CMK (cell line): ENCODE results near the gene POLA2.
"Not testable (repeated sequence)": the region's sequence is repeated elsewhere in the genome, so short reads cannot be mapped to it uniquely, and the experiment has no call there.

ENCODE experiments used
- DNase-seq: peaks from one replicate; pipeline ENCODE4 v3.0.0-alpha.2; 2010; ENCODE audit warnings: low read depth

Gene POLA2, protein sequence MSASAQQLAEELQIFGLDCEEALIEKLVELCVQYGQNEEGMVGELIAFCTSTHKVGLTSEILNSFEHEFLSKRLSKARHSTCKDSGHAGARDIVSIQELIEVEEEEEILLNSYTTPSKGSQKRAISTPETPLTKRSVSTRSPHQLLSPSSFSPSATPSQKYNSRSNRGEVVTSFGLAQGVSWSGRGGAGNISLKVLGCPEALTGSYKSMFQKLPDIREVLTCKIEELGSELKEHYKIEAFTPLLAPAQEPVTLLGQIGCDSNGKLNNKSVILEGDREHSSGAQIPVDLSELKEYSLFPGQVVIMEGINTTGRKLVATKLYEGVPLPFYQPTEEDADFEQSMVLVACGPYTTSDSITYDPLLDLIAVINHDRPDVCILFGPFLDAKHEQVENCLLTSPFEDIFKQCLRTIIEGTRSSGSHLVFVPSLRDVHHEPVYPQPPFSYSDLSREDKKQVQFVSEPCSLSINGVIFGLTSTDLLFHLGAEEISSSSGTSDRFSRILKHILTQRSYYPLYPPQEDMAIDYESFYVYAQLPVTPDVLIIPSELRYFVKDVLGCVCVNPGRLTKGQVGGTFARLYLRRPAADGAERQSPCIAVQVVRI

DNA sequence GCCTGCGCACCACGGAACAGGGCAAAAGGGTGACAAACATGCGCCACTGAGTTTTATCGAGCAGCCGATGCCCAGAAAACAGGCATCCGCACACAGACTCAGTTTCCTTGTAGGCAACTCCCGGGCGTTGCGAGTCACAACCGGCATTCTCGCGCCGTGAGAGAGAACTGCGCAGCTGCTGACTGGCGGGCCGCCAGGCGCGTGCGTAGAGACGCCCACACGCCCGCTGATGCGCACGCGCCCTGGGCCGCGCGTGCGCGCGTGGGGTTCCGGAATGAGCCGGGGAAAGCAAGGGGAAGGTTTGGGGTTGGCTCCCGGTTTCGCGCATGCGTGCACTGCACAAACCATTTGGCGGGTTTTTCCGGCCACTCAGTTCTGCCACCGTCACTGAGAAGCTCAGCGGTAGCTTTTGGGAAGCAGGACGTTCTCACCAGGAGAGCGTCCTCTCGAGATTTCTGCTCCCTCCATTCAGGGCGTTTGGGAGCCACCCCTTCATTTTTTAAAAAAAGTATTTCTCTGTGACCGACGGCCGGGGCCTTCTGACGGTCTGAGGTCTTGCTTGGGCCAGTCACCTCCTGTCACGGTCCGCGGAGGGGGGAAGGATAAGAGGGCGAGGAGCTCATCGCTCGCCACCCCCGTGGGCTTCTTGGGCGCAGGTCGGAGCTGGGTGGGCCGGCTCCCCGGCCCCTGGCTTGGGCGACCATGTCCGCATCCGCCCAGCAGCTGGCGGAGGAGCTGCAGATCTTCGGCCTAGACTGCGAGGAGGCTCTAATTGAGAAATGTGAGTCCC, at the start of gene POLA2:
POLA2 (plus strand) TSS at position 372 of the 790 bp plus-strand sequence; CDS start at position 703, 331 bp downstream.
- DNase-seq = peak; percentile 85

DNA sequence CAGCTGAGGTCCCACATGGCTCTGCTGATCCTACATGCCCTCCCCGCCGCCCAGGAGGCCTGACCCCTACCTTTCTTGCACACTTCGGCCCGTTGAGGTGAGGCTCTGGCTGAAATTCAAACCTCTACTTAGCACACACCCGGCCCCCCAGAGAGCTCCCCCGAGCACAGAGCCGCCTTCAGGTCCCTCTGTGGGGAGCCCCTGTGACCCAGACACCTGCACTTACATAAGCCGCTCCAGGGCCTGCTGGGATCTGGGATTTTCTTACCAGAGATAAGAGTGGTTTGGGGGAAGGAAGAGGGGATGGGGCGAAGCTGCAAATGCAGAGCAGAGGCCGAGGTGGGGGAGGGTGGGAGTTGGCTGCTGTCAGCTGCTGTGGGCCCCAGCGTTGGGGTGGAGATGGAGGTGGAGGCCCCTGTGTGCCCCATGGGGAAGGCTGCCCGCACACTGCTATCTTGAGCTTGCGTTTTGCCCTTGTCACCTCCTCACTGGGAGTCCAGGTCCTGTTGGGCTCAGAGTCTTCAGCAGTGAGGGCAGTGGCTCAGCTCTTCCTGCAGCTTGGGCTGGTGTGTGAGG, 49.4 kb upstream of the POLA2 start:
- peak; percentile 31 for DNase-seq

DNA sequence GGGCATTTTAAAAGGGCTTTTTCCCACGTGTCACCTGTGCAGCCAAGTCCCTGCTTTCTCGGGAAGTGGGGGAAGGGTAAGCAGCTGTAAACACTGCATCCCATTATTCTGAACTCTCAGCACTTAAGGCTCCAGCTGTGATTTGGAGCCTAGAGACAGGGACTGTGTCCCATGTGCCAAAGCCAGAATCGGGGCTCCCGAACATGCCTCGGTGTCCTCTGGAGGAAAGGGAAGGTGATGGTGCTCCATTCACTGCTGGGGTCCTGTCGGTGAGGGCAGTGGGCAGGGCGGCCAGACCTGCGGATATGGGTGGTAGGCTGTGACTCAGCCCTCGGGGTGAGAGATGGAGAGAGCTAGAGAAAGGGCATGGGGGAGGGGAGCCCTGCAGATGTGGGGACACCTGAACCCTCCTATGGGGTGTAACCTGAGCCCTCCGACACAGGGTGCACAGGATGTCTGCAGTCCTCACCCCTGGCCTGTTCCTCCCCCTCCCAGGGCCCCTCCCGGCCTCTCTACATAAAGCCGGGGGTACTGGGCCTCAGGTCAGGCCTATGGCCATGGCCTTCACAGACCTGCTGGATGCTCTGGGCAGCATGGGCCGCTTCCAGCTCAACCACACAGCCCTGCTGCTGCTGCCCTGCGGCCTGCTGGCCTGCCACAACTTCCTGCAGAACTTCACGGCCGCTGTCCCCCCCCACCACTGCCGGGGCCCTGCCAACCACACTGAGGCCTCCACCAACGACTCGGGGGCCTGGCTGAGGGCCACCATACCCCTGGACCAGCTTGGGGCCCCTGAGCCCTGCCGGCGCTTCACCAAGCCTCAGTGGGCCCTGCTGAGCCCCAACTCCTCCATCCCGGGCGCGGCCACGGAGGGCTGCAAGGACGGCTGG, 48.2 kb upstream of the POLA2 start:
- DNase-seq = peak; percentile 42

DNA sequence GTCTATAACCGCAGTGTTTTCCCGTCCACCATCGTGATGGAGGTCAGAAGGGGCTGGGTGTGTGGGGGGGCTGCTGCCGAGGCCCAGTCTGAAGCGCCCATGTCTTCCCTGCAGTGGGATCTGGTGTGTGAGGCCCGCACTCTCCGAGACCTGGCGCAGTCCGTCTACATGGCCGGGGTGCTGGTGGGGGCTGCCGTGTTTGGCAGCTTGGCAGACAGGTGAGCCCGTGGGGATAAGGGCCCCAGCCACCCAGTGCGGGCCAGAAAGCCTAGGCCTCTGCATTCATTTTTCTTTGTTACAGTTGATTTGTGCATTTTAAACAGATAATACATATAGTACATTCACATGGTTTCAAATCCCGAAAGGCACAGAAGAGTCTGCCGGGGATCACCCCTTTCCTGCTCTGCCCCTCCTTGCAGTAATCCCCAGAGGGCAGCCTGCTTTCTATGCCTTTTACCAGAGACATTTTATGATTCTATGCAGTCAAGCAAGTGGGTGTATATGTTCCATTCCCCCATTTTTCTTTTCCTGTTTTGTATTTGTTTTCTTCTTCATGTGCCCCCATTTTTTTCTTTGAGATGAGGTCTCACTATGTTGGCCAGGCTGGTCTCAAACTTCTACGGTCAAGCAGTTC, 47.4 kb upstream of the POLA2 start:
- DNase-seq = no peak

DNA sequence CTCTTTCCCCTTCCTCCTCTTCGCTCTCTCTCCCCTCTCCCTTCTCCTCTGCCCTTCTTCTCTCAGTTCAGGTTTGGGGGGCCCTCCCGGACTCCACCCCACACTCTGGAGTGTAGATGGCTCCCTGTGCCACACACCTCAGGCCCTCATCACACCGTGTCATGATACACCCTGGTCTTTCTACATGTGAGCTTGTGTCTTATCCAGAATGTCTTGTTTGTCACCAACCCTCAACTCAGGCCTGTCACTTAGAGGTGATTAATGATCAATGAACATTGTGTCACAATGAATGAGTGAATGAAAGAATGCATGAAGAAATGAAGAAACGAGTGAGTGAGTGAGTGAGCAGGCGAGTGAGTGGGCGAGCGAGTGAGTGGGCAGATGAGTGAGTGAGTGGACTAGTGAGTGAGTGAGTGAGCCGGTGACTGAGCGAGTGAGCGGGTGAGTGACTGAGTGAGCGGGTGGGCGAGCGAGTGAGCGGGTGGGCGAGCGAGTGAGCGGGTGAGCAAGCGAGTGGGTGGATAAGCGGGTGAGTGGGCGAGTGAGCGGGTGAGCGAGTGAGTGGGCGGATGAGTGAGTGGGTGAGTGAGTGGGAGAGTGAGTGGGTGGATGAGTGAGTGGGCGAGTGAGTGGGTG, 46.2 kb upstream of the POLA2 start:
- DNase-seq = no peak

DNA sequence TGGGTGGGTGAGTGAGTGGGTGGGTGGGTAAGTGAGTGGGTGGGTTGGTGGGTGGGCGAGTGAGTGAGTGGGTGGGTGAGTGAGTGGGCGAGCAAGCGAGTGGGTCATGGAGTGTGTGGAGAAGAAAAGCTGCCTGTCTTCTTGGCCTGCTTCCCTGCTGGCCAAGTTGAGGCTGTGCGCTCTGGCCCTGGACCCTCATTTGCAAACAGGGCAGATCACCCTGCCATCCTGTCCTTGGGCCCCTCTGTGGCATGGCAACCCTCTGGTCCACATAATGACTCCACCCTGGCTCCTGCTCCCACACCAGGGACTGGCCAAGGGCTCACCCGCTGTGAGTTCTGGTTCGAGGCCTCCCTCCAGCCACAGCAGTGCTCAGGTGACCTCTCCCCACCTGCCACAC, 44.9 kb upstream of the POLA2 start:
- DNase-seq = no peak

DNA sequence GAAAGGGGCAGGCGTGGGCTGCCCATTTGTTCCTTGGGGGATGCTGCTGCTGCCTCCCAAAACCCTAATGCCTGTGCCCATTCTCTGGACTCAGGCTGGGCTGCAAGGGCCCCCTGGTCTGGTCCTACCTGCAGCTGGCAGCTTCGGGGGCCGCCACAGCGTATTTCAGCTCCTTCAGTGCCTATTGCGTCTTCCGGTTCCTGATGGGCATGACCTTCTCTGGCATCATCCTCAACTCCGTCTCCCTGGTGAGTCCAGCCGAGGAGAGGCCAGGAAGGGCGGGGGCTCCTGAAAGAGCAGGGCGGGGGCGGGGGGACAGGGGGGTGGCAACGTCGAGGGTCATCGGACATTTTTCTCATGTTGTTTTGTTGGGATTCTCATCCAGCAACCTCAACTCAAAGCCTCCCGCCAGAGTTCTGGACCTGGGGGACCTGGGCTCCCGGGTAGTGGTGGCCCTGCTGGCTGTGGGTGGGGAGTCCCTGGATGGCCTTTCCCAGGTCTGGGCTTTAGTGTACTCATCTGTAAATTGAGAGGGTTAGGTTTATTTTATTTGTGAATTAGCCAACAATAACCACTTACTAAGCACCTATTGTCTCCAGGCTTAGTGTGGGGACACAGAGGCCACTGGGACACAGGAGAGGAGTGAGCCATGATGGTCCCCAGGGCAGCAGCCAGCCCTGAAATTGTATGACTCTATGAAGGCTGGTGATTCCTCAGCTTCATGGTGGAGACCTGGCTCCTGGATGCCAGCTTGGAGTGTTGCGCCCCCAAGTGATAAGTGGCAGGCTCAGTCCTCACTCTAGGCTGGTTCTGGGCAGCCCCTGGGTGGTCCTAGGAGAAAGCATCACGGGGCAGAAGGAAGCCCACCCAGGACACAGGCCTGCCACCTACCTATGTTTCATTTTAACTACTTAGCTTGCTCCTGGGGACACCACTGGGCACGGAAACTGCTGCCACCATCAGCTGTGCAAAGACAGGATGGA, 44.0 kb upstream of the POLA2 start:
- no peak for DNase-seq

DNA sequence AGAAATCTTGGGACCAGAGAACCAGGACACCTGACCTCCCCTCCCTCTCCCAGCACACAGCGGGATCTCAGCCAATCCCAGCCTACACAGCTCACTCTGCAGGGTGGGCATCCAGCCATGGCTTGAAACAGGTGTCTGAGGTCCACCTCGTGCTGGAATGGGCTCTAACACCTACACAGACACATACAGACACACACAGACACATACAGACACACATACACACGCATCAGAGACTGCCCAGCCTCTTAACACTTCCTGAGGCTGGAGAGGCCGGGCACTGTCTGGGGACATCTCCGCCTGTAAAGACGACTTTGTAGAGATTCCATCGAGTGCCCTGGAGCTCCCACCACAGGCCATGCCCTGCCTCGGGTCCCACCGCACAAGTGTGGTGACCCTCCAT, 43.3 kb upstream of the POLA2 start:
- DNase-seq = no peak

DNA sequence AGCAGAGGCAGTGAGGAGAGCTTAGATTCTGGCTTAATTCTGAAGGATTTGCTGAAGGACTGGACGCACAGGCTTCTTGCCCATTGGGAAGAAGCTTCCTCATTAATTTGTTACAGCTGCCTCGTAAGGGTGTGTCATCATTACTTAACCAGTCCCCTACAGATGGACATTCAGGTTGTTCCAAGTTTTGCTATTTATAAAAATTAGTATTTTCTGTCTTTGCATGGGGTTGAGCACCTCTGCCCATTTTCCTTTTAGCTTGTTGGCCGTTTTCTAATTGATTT, 41.9 kb upstream of the POLA2 start:
- DNase-seq = no peak

DNA sequence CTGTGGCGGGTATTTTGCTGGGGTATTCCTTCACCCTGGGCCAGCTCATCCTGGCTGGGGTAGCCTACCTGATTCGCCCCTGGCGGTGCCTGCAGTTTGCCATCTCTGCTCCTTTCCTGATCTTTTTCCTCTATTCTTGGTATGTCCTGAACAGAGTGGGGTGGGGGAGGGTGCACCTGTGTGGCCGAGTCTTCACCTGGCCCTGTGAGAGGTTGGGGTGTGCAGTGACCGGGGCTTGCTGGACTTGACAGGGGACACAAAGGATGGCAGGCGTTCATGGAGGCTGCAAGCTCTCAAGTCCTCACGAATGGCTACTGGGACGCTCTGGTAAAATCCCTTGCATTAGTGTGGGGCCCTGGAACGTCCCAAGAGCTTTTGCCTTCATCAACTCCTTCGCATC, 40.7 kb upstream of the POLA2 start:
- no peak for DNase-seq

DNA sequence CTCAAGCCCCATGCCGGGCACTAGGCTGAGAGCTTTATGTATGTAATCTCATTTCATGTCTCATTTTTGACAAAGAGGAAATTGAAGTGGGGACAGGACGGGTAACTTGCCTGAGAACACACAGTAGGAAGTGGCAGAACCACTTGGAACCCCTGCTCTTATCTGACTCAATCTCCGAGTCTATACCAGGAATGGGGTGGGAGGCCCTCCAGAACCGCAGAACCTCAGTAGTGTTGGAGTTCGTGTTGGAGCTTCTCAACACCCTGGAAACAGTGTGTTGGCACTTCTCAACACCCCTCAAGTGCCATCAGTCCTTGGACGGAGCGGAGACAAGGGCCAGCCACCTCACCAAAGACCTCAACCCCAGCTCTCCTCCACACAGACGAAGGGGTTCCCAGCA, 38.8 kb upstream of the POLA2 start:
- no peak for DNase-seq

DNA sequence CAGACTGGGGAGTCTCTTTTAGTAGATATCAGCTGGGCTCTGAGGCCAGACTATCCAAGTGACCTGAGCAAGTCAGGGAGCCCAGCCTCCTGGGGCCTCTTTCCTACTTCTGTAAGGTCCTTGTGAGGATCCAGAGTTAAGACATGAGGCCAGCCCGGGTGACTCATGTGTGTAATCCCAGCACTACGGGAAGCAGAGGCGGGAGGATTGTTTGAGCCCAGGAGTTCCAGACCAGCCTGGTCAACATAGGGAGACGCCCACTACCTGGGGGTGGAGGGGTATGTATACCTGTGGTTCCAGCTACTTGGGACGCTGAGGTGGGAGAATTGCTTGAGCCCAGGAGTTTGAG, 36.9 kb upstream of the POLA2 start:
- no peak for DNase-seq

DNA sequence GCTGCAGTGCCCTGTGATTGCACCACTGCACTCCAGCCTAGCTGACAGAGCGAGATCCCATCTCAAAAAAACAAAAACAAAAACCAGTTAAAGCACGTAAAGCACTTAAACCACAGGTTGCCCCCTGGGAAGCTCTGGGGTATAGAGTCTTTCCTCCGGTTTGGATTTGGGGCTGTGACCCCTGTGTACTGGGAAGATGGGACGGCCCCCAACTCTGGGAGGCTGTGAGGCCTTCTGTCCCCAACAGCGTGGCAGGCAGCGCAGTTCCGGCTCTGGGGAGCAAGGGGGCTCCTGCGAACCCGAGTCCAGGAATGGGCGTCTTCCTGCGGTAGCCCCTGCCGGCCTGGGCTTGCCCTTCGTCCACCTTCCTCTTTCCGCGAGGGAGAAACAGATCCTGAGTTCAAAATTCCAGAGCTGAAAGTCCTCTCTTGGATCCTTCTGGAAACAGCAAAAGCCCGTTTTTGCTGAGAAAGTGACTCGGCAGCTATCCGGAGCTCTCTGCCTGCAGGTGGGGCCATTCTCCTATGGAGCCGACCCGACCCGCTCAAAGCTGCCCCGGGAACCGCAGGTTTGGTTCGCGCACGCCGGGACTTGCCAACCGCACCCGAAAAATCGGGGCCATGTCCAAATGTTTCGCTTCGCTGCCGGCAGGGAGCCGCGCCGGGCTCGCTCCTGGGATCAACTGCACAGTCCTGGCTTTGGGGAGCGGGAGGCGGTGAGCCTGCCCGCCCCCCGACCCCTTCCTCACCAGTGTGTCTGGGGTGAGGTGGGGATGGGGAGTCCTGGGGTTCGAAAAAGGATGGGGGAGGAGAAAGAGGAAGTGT, 36.3 kb upstream of the POLA2 start:
- peak; percentile 25 for DNase-seq

DNA sequence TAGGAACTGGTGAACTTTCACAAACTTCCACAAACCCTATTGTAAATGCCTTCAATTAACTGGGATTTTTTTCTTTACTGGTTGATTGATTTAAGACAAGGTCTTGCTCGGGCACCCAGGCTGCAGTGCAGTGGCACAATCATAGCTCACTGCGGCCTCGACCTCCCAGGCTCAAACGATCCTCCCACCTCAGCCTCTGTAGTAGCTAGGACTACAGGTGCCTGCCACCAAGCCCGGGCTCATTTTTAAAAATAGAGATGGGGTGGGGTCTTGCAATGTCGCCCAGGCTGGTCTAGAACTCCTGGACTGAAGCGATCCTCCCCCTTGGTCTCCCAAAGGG, 35.7 kb upstream of the POLA2 start:
- DNase-seq = no peak

DNA sequence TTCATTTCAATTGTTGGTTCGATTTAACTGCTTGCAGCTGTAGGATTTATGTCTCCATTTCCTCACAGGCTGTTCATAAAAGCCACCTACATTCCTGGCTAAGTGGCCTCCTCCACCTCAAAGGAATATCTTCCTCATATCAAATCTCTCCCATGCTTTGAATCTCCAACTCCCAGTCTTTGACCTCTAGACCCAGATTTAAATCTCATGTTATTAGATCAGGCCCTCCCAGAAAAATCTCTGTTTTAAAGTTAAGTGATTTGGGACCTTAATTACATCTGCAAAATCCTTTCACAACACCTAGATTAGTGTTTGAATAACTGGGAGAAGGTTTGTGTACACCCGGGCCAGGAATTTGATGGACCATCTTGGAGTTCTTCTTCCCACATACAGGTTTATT, 33.9 kb upstream of the POLA2 start:
- DNase-seq = no peak

DNA sequence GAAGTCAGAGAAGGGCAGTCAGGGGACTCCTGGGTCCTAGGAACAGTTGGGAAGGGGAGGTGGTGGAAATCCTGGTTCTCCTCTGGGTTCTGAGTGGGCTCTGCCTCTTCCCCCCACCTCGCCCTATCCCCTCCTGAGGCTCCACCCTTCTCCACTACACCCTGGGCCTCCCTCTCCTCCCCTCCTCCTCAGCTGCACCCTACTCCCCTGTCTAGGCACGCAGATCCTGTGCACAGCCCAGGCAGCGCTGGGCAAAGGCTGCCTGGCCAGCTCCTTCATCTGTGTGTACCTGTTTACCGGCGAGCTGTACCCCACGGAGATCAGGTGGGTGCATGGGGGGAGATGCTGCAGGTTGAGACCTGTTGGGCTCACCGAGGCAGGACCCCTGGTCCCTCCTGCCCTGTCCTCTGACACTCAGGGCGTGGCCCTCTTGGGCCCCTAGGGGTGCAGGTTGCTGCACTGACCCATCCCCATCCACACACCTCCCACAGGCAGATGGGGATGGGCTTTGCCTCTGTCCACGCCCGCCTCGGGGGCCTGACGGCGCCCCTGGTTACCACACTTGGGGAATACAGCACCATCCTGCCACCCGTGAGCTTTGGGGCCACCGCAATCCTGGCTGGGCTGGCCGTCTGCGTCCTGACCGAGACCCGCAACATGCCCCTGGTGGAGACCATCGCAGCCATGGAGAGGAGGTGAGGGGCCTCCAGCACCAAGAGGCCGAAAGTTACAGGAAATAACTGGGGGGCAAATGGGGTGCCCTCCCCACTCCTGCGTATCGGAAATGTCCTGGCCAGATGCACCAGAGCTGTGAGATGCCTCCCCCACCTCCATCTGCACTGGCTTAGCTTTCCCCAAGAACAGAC, 25.3 kb upstream of the POLA2 start:
- no peak for DNase-seq

DNA sequence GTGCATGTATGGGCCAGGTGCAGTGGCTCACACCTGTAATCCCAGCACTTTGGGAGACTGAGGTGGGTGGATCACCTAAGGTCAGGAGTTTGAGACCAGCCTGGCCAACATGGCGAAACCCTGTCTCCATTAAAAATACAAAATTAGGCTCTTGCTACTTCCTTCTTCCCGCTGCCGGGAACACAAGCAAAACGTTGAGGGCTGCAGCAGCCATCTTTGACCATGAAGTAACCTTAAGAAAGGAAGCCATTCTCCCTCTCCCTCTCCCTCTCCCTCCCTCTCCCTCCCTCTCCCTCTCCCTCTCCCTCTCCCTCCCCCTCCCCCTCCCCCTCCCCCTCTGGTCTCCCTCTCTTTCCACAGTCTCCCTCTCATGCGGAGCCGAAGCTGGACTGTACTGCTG, 23.5 kb upstream of the POLA2 start:
- DNase-seq = not testable (repeated sequence)

DNA sequence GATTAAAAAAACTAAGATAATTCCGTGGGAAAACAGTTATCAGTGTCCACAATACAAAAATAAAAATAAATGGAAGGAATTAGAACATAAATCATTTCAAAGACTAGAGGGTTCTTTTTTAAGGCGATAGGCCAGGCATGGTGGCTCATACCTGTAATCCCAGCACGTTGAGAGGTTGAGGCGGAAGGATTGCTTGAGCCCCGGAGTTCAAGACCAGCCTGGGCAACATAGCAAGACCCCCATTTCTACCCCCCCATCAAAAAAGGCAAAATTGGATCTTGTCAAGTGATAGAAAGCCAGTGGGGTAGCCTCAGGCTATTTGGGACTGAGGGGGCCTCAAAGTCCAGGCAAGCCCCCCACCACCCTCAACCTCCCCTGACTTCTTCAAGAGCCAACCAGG, 20.6 kb upstream of the POLA2 start:
- no peak for DNase-seq
